Measurements from ENCODE around the gene CMIP. TPM values are rescaled to one million over a fixed set of nuclear protein-coding genes. Genes with fewer than 3 reads are reported as not detected.

The CMIP gene
- total RNA-seq, 4 donors from 2014 or later = 15.5 to 65.9 (median 20.2) TPM

- DNase-seq = no peak
- no peaks in the 10 kb centered on the region for H3K9me3 ChIP-seq
- intact Hi-C loops (cut with DNase I) = no loop called here
- no peaks in the 10 kb centered on the region for H3K36me3 ChIP-seq
- H3K4me1 ChIP-seq = peaks cover 31 to 46% of the 10 kb centered on the region in 2 donors
- H3K27me3 ChIP-seq = no peaks in the 10 kb centered on the region
- no peak overlapping the region for H3K27ac ChIP-seq
- TF ChIP-seq CTCF (IDR thresholded peaks at IDR 0.05) (no peak), POLR2A (IDR thresholded peaks at IDR 0.05) (no peak)
- WGBS, 2 donors = 98 to 99% methylated on average over 19 of the region's 19 CpGs
- H3K4me3 ChIP-seq (replicated peaks in 1 of 3) = no peak overlapping the region
Observed at GRCh38 chr16:81549547-81550431, 105.2 kb downstream of the CMIP start.

DNA sequence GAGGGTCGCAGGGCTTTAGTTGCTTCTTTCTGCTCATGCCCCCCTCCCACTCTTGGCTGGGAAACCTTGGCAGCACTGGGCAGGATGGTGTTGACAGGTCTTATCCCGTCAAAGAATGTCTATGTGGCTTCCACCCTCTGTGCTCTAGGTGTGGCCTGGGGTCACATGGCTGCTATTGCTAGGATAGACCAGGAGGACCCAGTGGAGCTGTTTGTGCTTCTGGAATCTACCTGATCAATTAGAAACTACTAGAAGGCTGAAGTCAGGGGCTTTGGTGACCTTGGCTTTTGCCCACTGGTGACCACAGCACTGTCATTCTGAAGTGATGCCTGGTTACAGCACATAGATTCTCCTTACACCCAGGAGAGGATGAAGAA is 105.8 kb downstream of the CMIP start:
- Histone ChIP-seq H3K27me3 (no peaks in the 10 kb centered on the region), H3K36me3 (no peaks in the 10 kb centered on the region), H3K4me3 (replicated peaks in 1 of 3) (no peak overlapping the region), H3K27ac (no peak overlapping the region), H3K4me1 (peaks cover 25 to 39% of the 10 kb centered on the region in 2 donors), H3K9me3 (no peaks in the 10 kb centered on the region)
- 90 to 94% methylated on average over 2 of the region's 2 CpGs for WGBS, 2 donors
- no peak for TF ChIP-seq POLR2A (IDR thresholded peaks at IDR 0.05)
- TF ChIP-seq CTCF (IDR thresholded peaks at IDR 0.05) = no peak
- intact Hi-C loops (cut with DNase I) = no loop called here
- DNase-seq = no peak

GRCh38 chr16:81551151-81551808 is 106.7 kb downstream of the CMIP start:
- DNase-seq = no peak
- no peaks in the 10 kb centered on the region for H3K9me3 ChIP-seq
- no peak overlapping the region for H3K4me3 ChIP-seq (replicated peaks in 1 of 3)
- intact Hi-C loops (cut with DNase I) = no loop called here
- H3K36me3 ChIP-seq = no peaks in the 10 kb centered on the region
- no peak for TF ChIP-seq CTCF (IDR thresholded peaks at IDR 0.05)
- TF ChIP-seq POLR2A (IDR thresholded peaks at IDR 0.05) = no peak
- no peak overlapping the region for H3K27ac ChIP-seq
- peaks cover 17 to 31% of the 10 kb centered on the region in 2 donors for H3K4me1 ChIP-seq
- no peaks in the 10 kb centered on the region for H3K27me3 ChIP-seq
- 77 to 93% methylated on average over 6 of the region's 6 CpGs for WGBS, 2 donors

DNA sequence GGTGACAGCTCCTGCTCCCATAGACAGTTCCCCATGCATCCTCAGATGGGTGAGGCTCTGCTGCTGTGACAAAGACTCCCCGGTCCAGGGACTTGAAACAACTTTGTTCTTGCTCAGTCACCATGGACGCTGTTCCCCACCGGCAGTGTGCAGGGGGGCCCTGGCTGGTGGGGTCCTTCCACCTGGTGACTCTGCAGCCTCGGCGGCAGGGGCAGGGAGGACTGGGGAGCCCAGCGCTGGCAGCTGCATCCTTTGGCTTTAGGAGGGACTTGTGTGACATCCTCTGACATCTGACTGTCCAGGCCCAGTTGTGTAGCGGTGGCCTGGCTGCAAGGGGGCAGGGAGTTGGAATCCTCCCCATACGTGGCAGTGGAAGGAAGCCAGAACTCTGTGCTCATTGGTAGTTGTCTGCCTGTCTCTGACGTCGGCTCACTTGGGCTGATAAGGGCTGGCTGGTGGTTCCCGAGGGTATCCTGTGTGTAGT is 107.3 kb downstream of the CMIP start:
- no peak for DNase-seq
- Histone ChIP-seq H3K27ac (no peak overlapping the region), H3K27me3 (no peaks in the 10 kb centered on the region), H3K9me3 (no peaks in the 10 kb centered on the region), H3K4me1 (peaks cover 13 to 26% of the 10 kb centered on the region in 2 donors), H3K4me3 (replicated peaks in 1 of 3) (no peak overlapping the region), H3K36me3 (no peaks in the 10 kb centered on the region)
- WGBS, 2 donors = 93% methylated on average over 3 to 7 of the region's 11 CpGs
- intact Hi-C loops (cut with DNase I) = no loop called here
- TF ChIP-seq CTCF (IDR thresholded peaks at IDR 0.05) (no peak), POLR2A (IDR thresholded peaks at IDR 0.05) (no peak)

DNA sequence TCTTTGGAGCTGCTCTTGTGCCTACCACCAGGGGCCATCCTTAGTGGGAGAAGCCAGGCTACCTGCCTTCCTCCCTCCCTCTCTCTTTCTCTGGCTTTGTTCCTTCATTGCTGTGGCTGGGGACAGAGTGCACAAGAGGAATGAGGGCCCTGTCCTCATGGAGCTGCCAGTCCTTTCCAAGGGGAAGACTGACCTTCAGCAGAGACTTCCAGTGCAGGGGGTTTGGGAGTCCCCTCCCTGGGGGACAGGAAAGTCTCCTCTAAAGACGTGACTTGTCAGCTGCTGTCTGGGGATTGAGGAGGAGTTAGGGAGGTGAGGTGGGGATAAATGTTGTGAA is 108.1 kb downstream of the CMIP start:
- no peaks in the 10 kb centered on the region for H3K36me3 ChIP-seq
- peaks cover 13 to 18% of the 10 kb centered on the region in 2 donors for H3K4me1 ChIP-seq
- no peak for DNase-seq
- no peak for TF ChIP-seq POLR2A (IDR thresholded peaks at IDR 0.05)
- no peak for TF ChIP-seq CTCF (IDR thresholded peaks at IDR 0.05)
- H3K4me3 ChIP-seq (replicated peaks in 1 of 3) = no peak overlapping the region
- intact Hi-C loops (cut with DNase I) = no loop called here
- H3K27me3 ChIP-seq = no peaks in the 10 kb centered on the region
- H3K27ac ChIP-seq = peak overlapping the region in 2 of 3 donors; percentile 0 to 10
- H3K9me3 ChIP-seq = no peaks in the 10 kb centered on the region
- WGBS, 2 donors = 81 to 93% methylated on average over 1 of the region's 1 CpG

All from thyroid gland (tissue), 4 donors.